Body of pancreas (tissue), 4 donors: ENCODE results near the gene TBC1D14. TPM values are rescaled to one million over a fixed set of nuclear protein-coding genes. Genes with fewer than 3 reads are reported as not detected.

ENCODE experiments used
- ATAC-seq: fragments of 150-250 bp; one replicate; pipeline ENCODE4 v1.9.1; 2016
- DNase-seq, 4 donors: peaks; one replicate each; pipeline ENCODE4 v3.0.0-alpha.2; 2019
- H3K27ac ChIP-seq, 4 donors: fragments of 200-600 bp; sonication (generic); 1 replicate in 3 of 4; 2 replicates in 1 of 4; pipeline versions ENCODE4 v1.5.1 to v1.6.1; 2016 to 2019; ENCODE audit warnings: mild to moderate bottlenecking in 1 of 4, mixed read lengths in 1 of 4, moderate library complexity in 1 of 4
- H3K27me3 ChIP-seq, 2 donors: fragments of 200-600 bp; sonication (generic); one replicate each; pipeline ENCODE4 v1.6.0; 2016; ENCODE audit warnings: mild to moderate bottlenecking in 1 of 2
- H3K36me3 ChIP-seq, 2 donors: fragments of 200-600 bp; sonication (generic); replicated peaks in 1 of 2; 2 replicates each; pipeline ENCODE4 v1.5.1; 2016; ENCODE audit warnings: low read depth in 2 of 2; ENCODE audit not compliant: insufficient read depth in 1 of 2
- H3K4me1 ChIP-seq: fragments of 200-600 bp; sonication (generic); one replicate; pipeline ENCODE4 v1.6.0; 2016
- H3K4me3 ChIP-seq, 2 donors: fragments of 200-600 bp; sonication (generic); 1 replicate in 1 of 2; 2 replicates in 1 of 2; pipeline ENCODE4 v1.5.1; 2016 to 2019
- H3K9me3 ChIP-seq, 3 donors: fragments of 200-600 bp; sonication (generic); 1 replicate in 2 of 3; 2 replicates in 1 of 3; pipeline ENCODE4 v1.5.1; 2016
- CTCF ChIP-seq, 7 experiments: fragments of 450-650 bp in 4 of 7; fragments of 200-600 bp in 3 of 7; sonication (generic) in 3 of 7; IDR thresholded peaks; one replicate each; pipeline ENCODE4 v1.5.1; 2016 to 2019; ENCODE audit warnings: antibody characterized with exemption in 7 of 7
- POLR2A ChIP-seq, 3 donors: fragments of 450-650 bp; IDR thresholded peaks; one replicate each; pipeline ENCODE4 v1.6.1; 2016; ENCODE audit warnings: antibody characterized with exemption in 3 of 3, mild to moderate bottlenecking in 2 of 3
- WGBS, 2 donors: methylation state at CpG; one replicate each; pipeline ENCODE4 v1.1.5; 2017; 5-methylcytosine and 5-hydroxymethylcytosine counted together
- intact Hi-C: fragments of 100-400 bp; cut with DNase I; formaldehyde crosslinking; loops from one replicate; pipeline ENCODE4 v1.15.1; 2023
- total RNA-seq, 2 donors: library from RNA; depleted of rRNA; stranded (reverse); fragments of >200 nt; gene quantifications; one replicate each; pipeline ENCODE4 v1.1.0, GENCODE V29; 2016

Gene TBC1D14
- total RNA-seq, 2 donors from 2014 or later: 10.5 to 20.0 TPM

- H3K4me3 ChIP-seq: no peak overlapping the region
- ATAC-seq: no peak
- no peaks in the 10 kb centered on the region for H3K27me3 ChIP-seq
- no peak overlapping the region for H3K27ac ChIP-seq
- H3K4me1 ChIP-seq: peaks cover 13% of the 10 kb centered on the region
- WGBS, 2 donors: 84 to 94% methylated on average over 7 to 10 of the region's 10 CpGs
- DNase-seq: no peak
- H3K36me3 ChIP-seq: peaks cover 5 to 19% of the 10 kb centered on the region in 2 donors
- intact Hi-C loops: no loop called here
- H3K9me3 ChIP-seq: no peaks in the 10 kb centered on the region
- no peak for TF ChIP-seq POLR2A (IDR thresholded peaks at IDR 0.05)
- no peak for TF ChIP-seq CTCF (IDR thresholded peaks at IDR 0.05)
These were observed 146.3 kb downstream of the TBC1D14 start for GRCh38 chr4:7055990-7056325.

GRCh38 chr4:7058792-7059191 is 149.2 kb downstream of the TBC1D14 start:
- WGBS, 2 donors: 87 to 88% methylated on average over 3 of the region's 3 CpGs
- Histone ChIP-seq H3K27ac (no peak overlapping the region), H3K4me1 (no peaks in the 10 kb centered on the region), H3K36me3 (peaks cover 5 to 31% of the 10 kb centered on the region in 2 donors), H3K27me3 (no peaks in the 10 kb centered on the region), H3K9me3 (no peaks in the 10 kb centered on the region), H3K4me3 (no peak overlapping the region)
- intact Hi-C loops: no loop called here
- no peak for DNase-seq
- no peak for ATAC-seq
- TF ChIP-seq CTCF (IDR thresholded peaks at IDR 0.05): no peak
- TF ChIP-seq POLR2A (IDR thresholded peaks at IDR 0.05): no peak

GRCh38 chr4:7059662-7060061 is 150.0 kb downstream of the TBC1D14 start:
- no peak overlapping the region for H3K27ac ChIP-seq
- 85% methylated on average over 11 of the region's 11 CpGs for WGBS, 2 donors
- H3K27me3 ChIP-seq: no peaks in the 10 kb centered on the region
- TF ChIP-seq CTCF (IDR thresholded peaks at IDR 0.05): no peak
- no peak for TF ChIP-seq POLR2A (IDR thresholded peaks at IDR 0.05)
- intact Hi-C loops: no loop called here
- no peak for ATAC-seq
- no peaks in the 10 kb centered on the region for H3K4me1 ChIP-seq
- H3K9me3 ChIP-seq: no peaks in the 10 kb centered on the region
- no peak overlapping the region for H3K4me3 ChIP-seq
- peaks cover 5 to 26% of the 10 kb centered on the region in 2 donors for H3K36me3 ChIP-seq
- no peak for DNase-seq

GRCh38 chr4:7060346-7061150 is 150.9 kb downstream of the TBC1D14 start:
- Histone ChIP-seq H3K27ac (no peak overlapping the region), H3K36me3 (peaks cover 1 to 24% of the 10 kb centered on the region in 2 donors), H3K4me3 (no peak overlapping the region), H3K4me1 (no peaks in the 10 kb centered on the region), H3K27me3 (no peaks in the 10 kb centered on the region), H3K9me3 (no peaks in the 10 kb centered on the region)
- ATAC-seq (no peak), DNase-seq (no peak)
- TF ChIP-seq POLR2A (IDR thresholded peaks at IDR 0.05) (no peak), CTCF (IDR thresholded peaks at IDR 0.05) (no peak)
- intact Hi-C loops: no loop called here
- WGBS, 2 donors: 82 to 89% methylated on average over 20 of the region's 20 CpGs

- WGBS, 2 donors: 91 to 95% methylated on average over 6 of the region's 6 CpGs
- Histone ChIP-seq H3K27me3 (no peaks in the 10 kb centered on the region), H3K4me1 (peaks cover 10% of the 10 kb centered on the region), H3K27ac (no peak overlapping the region), H3K4me3 (no peak overlapping the region), H3K36me3 (peaks cover 0 to 22% of the 10 kb centered on the region in 2 donors), H3K9me3 (no peaks in the 10 kb centered on the region)
- no peak for ATAC-seq
- intact Hi-C loops: no loop called here
- TF ChIP-seq CTCF (IDR thresholded peaks at IDR 0.05) (no peak), POLR2A (IDR thresholded peaks at IDR 0.05) (no peak)
- DNase-seq: no peak
These were observed 152.2 kb downstream of the TBC1D14 start for GRCh38 chr4:7061815-7062214.
